GM23338 (cell line): ENCODE results near the gene OXNAD1. TPM values are rescaled to one million over a fixed set of nuclear protein-coding genes. Genes with fewer than 3 reads are reported as not detected.

Experiments used
- ATAC-seq: fragments of 200-7000 bp; cut with Tn5 transposase; 3 replicates; pipeline ENCODE4 v1.9.1; 2020
- DNase-seq: peaks from one replicate; pipeline ENCODE4 v3.0.0-alpha.2; 2015; ENCODE audit warnings: low spot score
- H2AFZ ChIP-seq: fragments of 200-600 bp; sonication (generic); 2 replicates; pipeline ENCODE4 v1.8.0; 2016; ENCODE audit warnings: antibody characterized with exemption, mild to moderate bottlenecking, moderate library complexity
- H3F3A ChIP-seq: fragments of 200-600 bp; sonication (generic); replicated peaks from 2 replicates; pipeline ENCODE4 v1.8.0; 2017; ENCODE audit warnings: antibody characterized with exemption, mixed run types, low read depth
- H3K27ac ChIP-seq: fragments of 200-600 bp; sonication (generic); 2 replicates; pipeline ENCODE4 v1.6.1; 2016; ENCODE audit warnings: low read depth
- H3K27me3 ChIP-seq: fragments of 200-600 bp; sonication (generic); 2 replicates; pipeline ENCODE4 v1.8.0; 2016; ENCODE audit warnings: mild to moderate bottlenecking, mixed run types, moderate library complexity; ENCODE audit not compliant: insufficient read depth
- H3K36me3 ChIP-seq: fragments of 200-600 bp; sonication (generic); 2 replicates; pipeline ENCODE4 v1.8.0; 2016; ENCODE audit warnings: mild to moderate bottlenecking; ENCODE audit not compliant: insufficient read depth
- H3K4me1 ChIP-seq: fragments of 200-600 bp; sonication (generic); 2 replicates; pipeline ENCODE4 v1.8.0; 2016; ENCODE audit warnings: mild to moderate bottlenecking, moderate library complexity; ENCODE audit not compliant: insufficient read depth
- H3K4me2 ChIP-seq: fragments of 200-600 bp; sonication (generic); 2 replicates; pipeline ENCODE4 v1.7.1; 2017; ENCODE audit warnings: mixed run types
- H3K4me3 ChIP-seq: fragments of 200-600 bp; sonication (generic); 2 replicates; pipeline ENCODE4 v1.6.1; 2016; ENCODE audit warnings: mixed run types
- H3K79me2 ChIP-seq: fragments of 200-600 bp; sonication (generic); replicated peaks from 2 replicates; pipeline ENCODE4 v1.8.0; 2017; ENCODE audit warnings: mild to moderate bottlenecking; ENCODE audit not compliant: insufficient read depth
- H3K9me2 ChIP-seq: fragments of 200-600 bp; sonication (generic); 2 replicates; pipeline ENCODE4 v1.8.0; 2017; ENCODE audit not compliant: insufficient read depth
- H4K20me1 ChIP-seq: fragments of 200-600 bp; sonication (generic); replicated peaks from 2 replicates; pipeline ENCODE4 v1.8.0; 2017; ENCODE audit warnings: mild to moderate bottlenecking; ENCODE audit not compliant: insufficient read depth
- H3K27ac Mint-ChIP-seq: 2 replicates; pipeline ENCODE4 v1.8.0; 2020; ENCODE audit warnings: inconsistent platforms, mild to moderate bottlenecking, moderate library complexity, mixed read lengths
- H3K27me3 Mint-ChIP-seq: 3 replicates; pipeline ENCODE4 v1.8.0; 2022; ENCODE audit warnings: low read depth, mild to moderate bottlenecking, moderate library complexity, mixed read lengths, inconsistent platforms; ENCODE audit not compliant: insufficient read depth, poor library complexity
- H3K36me3 Mint-ChIP-seq: 3 replicates; pipeline ENCODE4 v1.8.0; 2021; ENCODE audit warnings: low read depth, mild to moderate bottlenecking, inconsistent platforms, moderate library complexity, mixed read lengths
- H3K4me1 Mint-ChIP-seq: 3 replicates; pipeline ENCODE4 v1.8.0; 2020; ENCODE audit warnings: mild to moderate bottlenecking, inconsistent platforms, mixed read lengths
- H3K4me3 Mint-ChIP-seq: 3 replicates; pipeline ENCODE4 v1.8.0; 2021; ENCODE audit warnings: moderate library complexity, mild to moderate bottlenecking, inconsistent platforms, mixed read lengths
- H3K9me3 Mint-ChIP-seq: 3 replicates; pipeline ENCODE4 v1.8.0; 2020; ENCODE audit warnings: moderate library complexity, mild to moderate bottlenecking, inconsistent platforms, mixed read lengths
- CREB1 ChIP-seq: fragments of 250-450 bp; sonication (Bioruptor Pico); IDR thresholded peaks from 2 replicates; pipeline ENCODE4 v1.5.0; 2020; ENCODE audit warnings: low read depth, mild to moderate bottlenecking, moderate library complexity
- CTCF ChIP-seq, 2 experiments: fragments of 200-600 bp in 1 of 2; sonication (generic) in 1 of 2; conservative IDR thresholded peaks; 2 replicates each; pipeline versions ENCODE4 v1.5.1 to v1.6.1; 2016 to 2017; ENCODE audit warnings: antibody characterized with exemption in 2 of 2, low read depth in 2 of 2, mild to moderate bottlenecking in 2 of 2, moderate library complexity in 1 of 2
- ETS1 ChIP-seq: IDR thresholded peaks from 2 replicates; pipeline ENCODE4 v1.6.1; 2016; ENCODE audit warnings: antibody characterized with exemption
- EZH2 ChIP-seq: fragments of 200-600 bp; sonication (generic); IDR thresholded peaks from one replicate; pipeline ENCODE4 v1.8.0; 2017; ENCODE audit warnings: antibody characterized with exemption, mild to moderate bottlenecking, low read depth; ENCODE audit not compliant: unreplicated experiment
- EZH2phosphoT487 ChIP-seq: fragments of 200-600 bp; sonication (generic); IDR thresholded peaks from one replicate; pipeline ENCODE4 v1.8.1; 2018; ENCODE audit warnings: antibody characterized with exemption; ENCODE audit not compliant: unreplicated experiment
- JUNB ChIP-seq: IDR thresholded peaks from one replicate; pipeline ENCODE4 v1.6.1; 2016; ENCODE audit warnings: antibody characterized with exemption; ENCODE audit not compliant: unreplicated experiment
- NANOG ChIP-seq: IDR thresholded peaks from 2 replicates; pipeline ENCODE4 v1.6.1; 2016; ENCODE audit warnings: antibody characterized with exemption, borderline replicate concordance
- POLR2AphosphoS5 ChIP-seq: IDR thresholded peaks from 2 replicates; pipeline ENCODE4 v1.6.1; 2016; ENCODE audit warnings: antibody characterized with exemption, low read depth
- REST ChIP-seq: IDR thresholded peaks from one replicate; pipeline ENCODE4 v1.6.1; 2018; ENCODE audit warnings: antibody characterized with exemption; ENCODE audit not compliant: unreplicated experiment
- STAT1 ChIP-seq: IDR thresholded peaks from one replicate; pipeline ENCODE4 v1.6.1; 2016; ENCODE audit warnings: antibody characterized with exemption; ENCODE audit not compliant: unreplicated experiment
- ZNF114 ChIP-seq: fragments of 250-450 bp; sonication (Bioruptor Pico); IDR thresholded peaks from 2 replicates; pipeline ENCODE4 v1.5.0; 2020; ENCODE audit warnings: mild to moderate bottlenecking, moderate library complexity
- ZNF331 ChIP-seq: fragments of 250-450 bp; sonication (Bioruptor Pico); IDR thresholded peaks from 2 replicates; pipeline ENCODE4 v1.5.0; 2020; ENCODE audit warnings: low read depth, mild to moderate bottlenecking, moderate library complexity
- ZNF462 ChIP-seq: fragments of 250-450 bp; sonication (Bioruptor Pico); IDR thresholded peaks from 2 replicates; pipeline ENCODE4 v1.5.0; 2020; ENCODE audit warnings: mild to moderate bottlenecking, moderate library complexity
- polyA plus RNA-seq: library from polyadenylated mRNA; unstranded; fragments of >200 nt; fragmentation: Nextera tagmentation; extraction: Ambion mirVana; gene quantifications from 2 replicates; pipeline ENCODE4 v1.2.1, GENCODE V29; 2016
- total RNA-seq: library from RNA; depleted of rRNA; stranded (reverse); fragments of >200 nt; shearing (Covaris generic); gene quantifications from 2 replicates; pipeline ENCODE4 v1.2.3, GENCODE V29; 2014

Gene OXNAD1
- total and polyA plus RNA-seq, 2 experiments from 2014 or later: 22.9 to 34.2 TPM

GRCh38 chr3:16316847-16317560 lies 52.0 kb downstream of the OXNAD1 start:
- no peaks in the 10 kb centered on the region for H3K9me3 Mint-ChIP-seq
- H2AFZ ChIP-seq: no peak overlapping the region

More at GRCh38 chr3:16316847-16317560, 52.0 kb downstream of the OXNAD1 start:
- Histone ChIP-seq H3K27ac (no peak overlapping the region), H3K36me3 (no peaks in the 10 kb centered on the region), H3F3A (no peaks in the 10 kb centered on the region; the same call in 1 of the 2 replicates), H3K4me3 (no peak overlapping the region), H3K79me2 (no peaks in the 10 kb centered on the region), H3K9me2 (no peaks in the 10 kb centered on the region), H3K4me2 (no peak overlapping the region), H3K4me1 (peaks cover 5% of the 10 kb centered on the region; the same call in 1 of the 2 replicates), H3K27me3 (no peaks in the 10 kb centered on the region), H4K20me1 (no peaks in the 10 kb centered on the region; the same call in 1 of the 2 replicates)
- Mint-ChIP-seq H3K27ac (no peak overlapping the region), H3K27me3 (peaks cover 3% of the 10 kb centered on the region), H3K4me1 (peaks cover 6% of the 10 kb centered on the region; the same call in 1 of the 3 replicates), H3K4me3 (no peak overlapping the region), H3K36me3 (peaks cover 9% of the 10 kb centered on the region)
- TF ChIP-seq EZH2phosphoT487 (no peak), ZNF114 (CRISPR knock-in tag) (no peak), JUNB (no peak), NANOG (no peak), ZNF462 (CRISPR knock-in tag) (no peak), REST (no peak), STAT1 (no peak), EZH2 (no peak), ETS1 (no peak), POLR2AphosphoS5 (no peak), CREB1 (no peak), ZNF331 (CRISPR knock-in tag) (no peak), CTCF (conservative IDR thresholded peaks at IDR 0.05; ENCODE audit: low read depth in 2 of 2) (no peak)
- DNase-seq (no peak), ATAC-seq (no peak)
